GM04503 (cell line): ENCODE data around the gene NTRK3.
A peak's percentile ranks its signal among the peaks of the same experiment; 100 is the strongest.
"Not testable (repeated sequence)": the region's sequence is repeated elsewhere in the genome, so short reads cannot be mapped to it uniquely, and the experiment has no call there.

Experiments used
- DNase-seq: peaks from one replicate; pipeline ENCODE4 v3.0.0-alpha.2; 2012; ENCODE audit warnings: low read depth

NTRK3 gene

GRCh38 chr15:87877114-87877810 is 379.3 kb downstream of the NTRK3 start:
- DNase-seq = no peak

- peak; percentile 37 for DNase-seq
Measured at GRCh38 chr15:87874896-87875711, 381.4 kb downstream of the NTRK3 start.

GRCh38 chr15:87873516-87873915 is 383.0 kb downstream of the NTRK3 start:
- no peak for DNase-seq

GRCh38 chr15:87871731-87872320 is 384.7 kb downstream of the NTRK3 start:
- no peak for DNase-seq

GRCh38 chr15:87871258-87871681 is 385.3 kb downstream of the NTRK3 start:
- peak; percentile 68 for DNase-seq

- DNase-seq = no peak
Measured at GRCh38 chr15:87866961-87867360, 389.6 kb downstream of the NTRK3 start.

- no peak for DNase-seq
Measured at GRCh38 chr15:87863152-87863551, 393.4 kb downstream of the NTRK3 start.

GRCh38 chr15:87860743-87861142 is 395.8 kb downstream of the NTRK3 start:
- DNase-seq = no peak

- no peak for DNase-seq
Measured at GRCh38 chr15:87858651-87859050, 397.9 kb downstream of the NTRK3 start.

- DNase-seq = no peak
Measured at GRCh38 chr15:87851497-87851896, 405.0 kb downstream of the NTRK3 start.

- DNase-seq = no peak
Measured at GRCh38 chr15:87850916-87851315, 405.6 kb downstream of the NTRK3 start.

- no peak for DNase-seq
Measured at GRCh38 chr15:87849181-87849580, 407.4 kb downstream of the NTRK3 start.

- DNase-seq = no peak
Measured at GRCh38 chr15:87848012-87848411, 408.5 kb downstream of the NTRK3 start.

- no peak for DNase-seq
Measured at GRCh38 chr15:87846746-87847145, 409.8 kb downstream of the NTRK3 start.

- DNase-seq = no peak
Measured at GRCh38 chr15:87843312-87843711, 413.2 kb downstream of the NTRK3 start.

- DNase-seq = no peak
Measured at GRCh38 chr15:87841426-87841998, 415.0 kb downstream of the NTRK3 start.

GRCh38 chr15:87835830-87836229 is 420.7 kb downstream of the NTRK3 start:
- DNase-seq = not testable (repeated sequence)

- DNase-seq = not testable (repeated sequence)
Measured at GRCh38 chr15:87833333-87833732, 423.2 kb downstream of the NTRK3 start.

GRCh38 chr15:87829332-87830050 is 427.0 kb downstream of the NTRK3 start:
- no peak for DNase-seq

GRCh38 chr15:87828608-87829007 is 427.9 kb downstream of the NTRK3 start:
- no peak for DNase-seq

GRCh38 chr15:87827131-87827530 is 429.4 kb downstream of the NTRK3 start:
- no peak for DNase-seq
